Endodermal cell (in vitro differentiated cells): Measurements from ENCODE around the gene DRG2. TPM values are rescaled to one million over a fixed set of nuclear protein-coding genes. Genes with fewer than 3 reads are reported as not detected.
A peak's percentile ranks its signal among the peaks of the same experiment; 100 is the strongest.

Experiments
- DNase-seq: peaks from one replicate; pipeline ENCODE4 v3.0.0-alpha.2; 2017
- H3K27ac ChIP-seq: 2 replicates; pipeline ENCODE4 v1.5.1; 2013; ENCODE audit warnings: mild to moderate bottlenecking, low read depth, low read length, moderate library complexity
- H3K27me3 ChIP-seq: 2 replicates; pipeline ENCODE4 v1.6.1; 2013; ENCODE audit warnings: mild to moderate bottlenecking, low read length, moderate library complexity; ENCODE audit not compliant: insufficient read depth, control insufficient read depth, poor library complexity, severe bottlenecking
- H3K36me3 ChIP-seq: 2 replicates; pipeline ENCODE4 v1.7.0; 2013; ENCODE audit warnings: mild to moderate bottlenecking, low read length, moderate library complexity; ENCODE audit not compliant: control insufficient read depth, insufficient read depth
- H3K4me1 ChIP-seq: one replicate; pipeline ENCODE4 v1.7.0; 2013; ENCODE audit warnings: low read length; ENCODE audit not compliant: control insufficient read depth, insufficient read depth
- H3K4me3 ChIP-seq: 2 replicates; pipeline ENCODE4 v1.5.1; 2013; ENCODE audit warnings: mild to moderate bottlenecking, low read length, moderate library complexity
- H3K9ac ChIP-seq: 2 replicates; pipeline ENCODE4 v1.6.1; 2013; ENCODE audit warnings: mild to moderate bottlenecking, low read length, moderate library complexity; ENCODE audit not compliant: poor library complexity, severe bottlenecking; ENCODE audit errors: extremely low read depth
- H3K9me3 ChIP-seq: 2 replicates; pipeline ENCODE4 v1.6.1; 2013; ENCODE audit warnings: mild to moderate bottlenecking, low read length, moderate library complexity; ENCODE audit not compliant: control insufficient read depth
- H3K27ac Mint-ChIP-seq: 2 replicates; pipeline ENCODE4 v1.8.0; 2020; ENCODE audit warnings: mixed read lengths
- H3K27me3 Mint-ChIP-seq: 2 replicates; pipeline ENCODE4 v1.8.0; 2021; ENCODE audit warnings: mild to moderate bottlenecking, mixed read lengths; ENCODE audit not compliant: insufficient read depth
- H3K36me3 Mint-ChIP-seq: 2 replicates; pipeline ENCODE4 v1.8.0; 2020; ENCODE audit warnings: low read depth, mixed read lengths
- H3K4me1 Mint-ChIP-seq: 2 replicates; pipeline ENCODE4 v1.8.0; 2020; ENCODE audit warnings: mixed read lengths
- H3K4me3 Mint-ChIP-seq: 2 replicates; pipeline ENCODE4 v1.8.0; 2020; ENCODE audit warnings: mild to moderate bottlenecking, moderate library complexity, mixed read lengths
- H3K9me3 Mint-ChIP-seq: 2 replicates; pipeline ENCODE4 v1.8.0; 2020; ENCODE audit warnings: mild to moderate bottlenecking, mixed read lengths
- CTCF ChIP-seq: fragments of 200-600 bp; sonication (generic); conservative IDR thresholded peaks from 2 replicates; pipeline ENCODE4 v1.5.0; 2021; ENCODE audit warnings: antibody characterized with exemption, mild to moderate bottlenecking
- WGBS, 2 experiments: methylation state at CpG; one replicate each; pipeline versions ENCODE4 v1.1.5 to v1.1.7; 2013; ENCODE audit warnings: missing lambda C conversion rate in 2 of 2, mixed read lengths in 1 of 2; ENCODE audit not compliant: insufficient coverage in 1 of 2, insufficient read length in 1 of 2; 5-methylcytosine and 5-hydroxymethylcytosine counted together
- total RNA-seq, 2 donors: library from RNA; stranded (reverse); fragmentation: NEBNext Ultra II Directional in 1 of 2; extraction: Animal tissue kit (Norgen Biotek cat#: 25700) in 1 of 2; gene quantifications; 2 replicates in 1 of 2; 3 replicates in 1 of 2; pipeline ENCODE4 v1.2.1, GENCODE V29; 2021

The DRG2 gene
- total RNA-seq, 2 donors from 2014 or later: 45.1 to 49.9 TPM

- no peak for TF ChIP-seq CTCF
- Histone ChIP-seq H3K27ac (peak within 1 kb of the TSS; percentile 57), H3K4me1 (no peaks in the 10 kb centered on the region), H3K27me3 (no peaks in the 10 kb centered on the region), H3K9ac (no peak within 1 kb of the TSS), H3K36me3 (peaks cover 2% of the 10 kb centered on the region), H3K4me3 (no peak within 1 kb of the TSS), H3K9me3 (no peaks in the 10 kb centered on the region)
- 94 to 95% methylated on average over 10 to 17 of the region's 17 CpGs for WGBS, 2 experiments
- Mint-ChIP-seq H3K9me3 (no peaks in the 10 kb centered on the region), H3K4me1 (no peaks in the 10 kb centered on the region), H3K4me3 (no peak within 1 kb of the TSS), H3K36me3 (peaks cover 13% of the 10 kb centered on the region), H3K27ac (peak within 1 kb of the TSS; percentile 70), H3K27me3 (peaks cover 2% of the 10 kb centered on the region)
- no peak for DNase-seq
Measured at GRCh38 chr17:18108401-18109312, 20.9 kb downstream of the DRG2 start, which contains the start of gene MYO15A. Gene MYO15A, plus strand, starts transcription at chr17:18108756. Its CDS starts 10,045 bp downstream, at chr17:18118801.

DNA sequence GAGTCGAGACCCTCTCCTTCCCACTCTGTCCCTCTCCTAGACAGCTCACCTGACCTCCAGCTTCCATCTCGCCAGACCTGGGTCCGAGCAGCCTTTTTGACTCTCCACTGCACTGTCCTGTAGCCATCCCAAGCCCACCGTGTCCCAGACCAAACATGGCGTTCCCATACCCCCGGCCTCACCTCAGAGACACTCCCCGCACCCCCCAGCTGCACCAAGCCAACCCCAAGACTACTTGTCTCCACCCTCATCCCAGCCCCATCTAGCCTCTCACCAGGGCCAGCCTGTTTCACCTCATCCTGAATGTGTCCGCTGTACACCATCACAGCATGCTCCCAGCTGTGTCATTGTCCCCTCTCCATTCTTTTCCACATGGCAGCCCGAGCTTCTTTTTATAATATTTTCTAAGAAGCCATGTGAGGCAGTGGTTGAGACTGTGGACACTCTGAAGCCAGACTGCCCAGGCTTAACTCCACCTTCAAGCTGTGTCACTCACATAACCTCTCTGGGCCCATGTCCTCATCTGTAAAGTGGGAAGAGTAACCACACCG lies 22.3 kb downstream of the DRG2 start:
- DNase-seq: no peak
- H3K27me3 Mint-ChIP-seq: peaks cover 2% of the 10 kb centered on the region
- H3K9ac ChIP-seq: no peak overlapping the region
- peaks cover 4% of the 10 kb centered on the region for H3K36me3 Mint-ChIP-seq
- 71 to 82% methylated on average over 6 to 10 of the region's 10 CpGs for WGBS, 2 experiments
- TF ChIP-seq CTCF: no peak
- no peaks in the 10 kb centered on the region for H3K36me3 ChIP-seq
- no peaks in the 10 kb centered on the region for H3K27me3 ChIP-seq
- no peak overlapping the region for H3K4me3 ChIP-seq
- H3K9me3 ChIP-seq: no peaks in the 10 kb centered on the region
- H3K4me1 ChIP-seq: no peaks in the 10 kb centered on the region
- H3K27ac Mint-ChIP-seq: no peak overlapping the region
- no peak overlapping the region for H3K4me3 Mint-ChIP-seq
- no peaks in the 10 kb centered on the region for H3K9me3 Mint-ChIP-seq
- peak overlapping the region; percentile 11 for H3K27ac ChIP-seq
- H3K4me1 Mint-ChIP-seq: no peaks in the 10 kb centered on the region

DNA sequence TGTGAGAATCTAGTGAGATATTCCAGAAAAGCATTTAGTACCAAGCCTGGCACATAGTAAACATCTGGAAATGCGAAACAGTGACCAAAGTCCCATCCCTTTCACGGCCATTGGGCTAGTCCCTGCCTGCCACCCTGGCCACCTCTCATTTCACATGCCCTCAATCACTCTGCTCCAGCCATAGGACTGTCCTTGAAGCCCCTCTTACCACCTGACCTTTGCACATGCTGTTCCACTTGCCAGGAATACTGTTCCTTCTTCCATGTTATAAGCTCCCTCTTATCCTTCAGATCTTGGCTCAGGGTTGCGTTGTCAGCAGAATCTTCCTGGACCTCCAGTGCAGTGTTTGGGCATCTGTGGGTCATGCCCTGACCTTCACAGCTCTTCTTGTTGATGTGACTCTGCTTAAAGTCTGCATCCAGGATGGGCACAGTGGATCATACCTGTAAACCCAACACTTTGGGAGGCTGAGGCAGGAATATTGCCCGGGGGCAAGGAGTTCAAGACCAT lies 22.9 kb downstream of the DRG2 start:
- Mint-ChIP-seq H3K27ac (no peak overlapping the region), H3K36me3 (peaks cover 4% of the 10 kb centered on the region), H3K27me3 (peaks cover 2% of the 10 kb centered on the region), H3K4me1 (no peaks in the 10 kb centered on the region), H3K4me3 (no peak overlapping the region), H3K9me3 (no peaks in the 10 kb centered on the region)
- Histone ChIP-seq H3K9ac (no peak overlapping the region), H3K9me3 (no peaks in the 10 kb centered on the region), H3K4me3 (no peak overlapping the region), H3K27me3 (no peaks in the 10 kb centered on the region), H3K27ac (no peak overlapping the region), H3K36me3 (no peaks in the 10 kb centered on the region), H3K4me1 (no peaks in the 10 kb centered on the region)
- no peak for DNase-seq
- 72 to 100% methylated on average over 3 to 4 of the region's 4 CpGs for WGBS, 2 experiments
- no peak for TF ChIP-seq CTCF
